ENCODE results near the gene NANP. TPM values are rescaled to one million over a fixed set of nuclear protein-coding genes. Genes with fewer than 3 reads are reported as not detected.
"Not testable (repeated sequence)": the region's sequence is repeated elsewhere in the genome, so short reads cannot be mapped to it uniquely, and the experiment has no call there.

The NANP gene
- 1 to 10 TPM; 5.0 to 7.7 (median 7.4) TPM for polyA plus RNA-seq (ENCODE audit: insufficient read length in 4 of 4)

DNA sequence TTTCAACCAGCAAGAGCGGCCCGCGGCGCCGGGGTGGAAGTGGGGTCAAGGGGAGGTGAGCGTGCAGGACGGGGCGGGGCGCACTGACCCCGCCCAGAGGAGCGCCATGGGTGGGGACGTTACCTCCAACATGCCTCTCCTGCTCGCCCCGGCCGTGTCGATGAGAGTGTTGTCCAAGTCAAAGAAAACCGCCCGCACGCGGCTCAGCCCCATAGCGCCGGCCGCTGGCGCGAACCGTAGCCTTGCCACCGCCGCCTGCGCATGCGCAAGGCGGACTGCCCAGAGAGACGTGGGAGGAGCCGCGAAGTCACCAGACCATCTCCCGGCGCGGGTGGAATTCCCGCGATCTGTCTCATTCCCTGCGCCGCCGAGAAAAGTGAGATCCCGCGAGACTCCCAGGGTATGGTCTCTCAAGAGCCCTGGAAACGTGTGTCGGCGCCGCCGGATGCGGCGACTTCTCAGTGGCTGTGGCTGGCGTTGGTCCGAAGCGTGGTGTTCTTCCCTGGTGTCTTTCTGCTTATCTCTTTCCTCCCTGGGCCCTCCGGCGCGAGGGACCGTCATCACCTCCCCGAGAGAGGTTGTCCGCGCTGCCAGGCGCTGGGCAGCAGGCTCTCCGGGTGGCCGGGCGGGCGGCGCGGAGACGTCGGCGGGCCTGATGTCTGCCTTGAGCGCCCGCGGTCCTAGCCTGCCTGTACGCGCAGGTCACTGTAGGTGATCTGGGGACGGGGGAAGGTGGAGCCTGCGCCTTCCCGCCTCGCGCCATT is at the start of gene NANP:
Gene NANP (minus strand): TSS at position 279 of the 764 bp plus-strand sequence. CDS start 66 bp downstream, at position 213.
- peak; percentile 92 to 96 (median 95) for DNase-seq (ENCODE audit: low read depth in 4 of 4, low spot score in 3 of 4)

DNA sequence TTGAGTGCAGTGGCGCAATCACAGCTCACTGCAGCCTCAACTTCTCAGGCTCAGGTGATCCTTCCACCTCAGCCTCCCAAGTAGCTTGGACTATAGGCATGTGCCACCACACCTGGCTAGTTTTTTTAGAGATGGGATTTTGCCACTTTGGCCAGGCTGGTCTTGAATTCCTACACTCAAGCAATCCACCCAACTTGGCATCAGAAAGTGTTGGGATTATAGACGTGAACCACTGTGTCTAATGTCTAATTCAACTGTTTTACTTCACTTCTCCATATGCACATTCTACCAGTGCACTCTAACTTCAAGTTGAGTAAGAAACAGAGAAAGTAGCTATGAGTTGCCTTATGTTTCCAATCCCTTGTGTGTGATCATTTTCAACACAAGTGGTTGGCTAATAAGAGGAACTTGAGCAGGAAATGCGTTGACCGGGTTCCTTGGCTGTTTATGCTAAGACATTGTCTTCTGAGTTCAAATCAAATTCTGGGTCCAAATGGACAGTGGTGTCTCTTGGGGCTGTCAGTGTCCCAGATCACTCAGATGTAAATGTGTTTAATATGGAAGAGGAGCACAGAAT is 48.9 kb upstream of the NANP start:
- no peak for DNase-seq (ENCODE audit: low read depth in 4 of 4, low spot score in 3 of 4)

- no peak for DNase-seq (ENCODE audit: low read depth in 4 of 4, low spot score in 3 of 4)
Measured at GRCh38 chr20:25669826-25670422, 46.1 kb upstream of the NANP start.

GRCh38 chr20:25668446-25668845 is 44.6 kb upstream of the NANP start:
- DNase-seq (ENCODE audit: low read depth in 4 of 4, low spot score in 3 of 4), result no peak

DNA sequence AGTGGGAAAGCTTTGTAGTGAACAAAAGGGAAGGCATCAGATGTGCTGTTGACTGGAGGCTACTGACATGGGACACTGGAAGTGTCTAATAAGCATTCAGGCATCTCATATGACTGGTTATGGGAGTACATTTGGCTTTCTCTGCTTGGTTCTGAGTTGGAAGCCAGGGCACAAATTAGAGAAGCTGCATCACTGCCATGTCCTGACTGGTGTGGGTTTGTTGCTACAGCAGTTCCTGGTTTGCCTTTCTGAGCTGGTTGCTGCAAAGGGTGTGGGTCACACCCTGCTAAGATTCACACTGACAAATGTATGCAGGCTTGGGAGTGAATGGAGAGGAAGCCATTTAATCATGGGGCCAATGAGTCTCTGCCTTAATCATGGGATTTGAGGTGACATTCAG is 36.2 kb upstream of the NANP start:
- DNase-seq (ENCODE audit: low read depth in 4 of 4, low spot score in 3 of 4), result no peak

DNA sequence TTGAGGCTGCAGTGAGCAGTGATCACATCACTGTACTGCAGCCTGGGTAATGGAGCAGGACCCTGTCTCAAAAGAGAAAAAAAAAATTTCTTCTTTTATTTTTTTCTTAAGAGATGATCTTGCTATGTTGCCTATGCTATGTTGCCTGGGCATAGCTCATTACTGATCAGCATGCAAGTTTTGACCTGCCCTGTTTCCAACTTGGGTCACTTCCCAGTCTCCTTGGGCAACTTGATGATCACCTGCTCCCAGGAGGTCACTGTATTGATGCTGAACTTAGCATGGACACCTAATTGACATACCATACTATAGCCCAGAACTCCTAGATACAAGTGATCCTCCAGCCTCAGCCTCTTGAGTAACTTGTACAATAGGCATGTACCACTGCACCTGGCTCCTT is 30.7 kb upstream of the NANP start:
- no peak for DNase-seq (ENCODE audit: low read depth in 4 of 4, low spot score in 3 of 4)

DNA sequence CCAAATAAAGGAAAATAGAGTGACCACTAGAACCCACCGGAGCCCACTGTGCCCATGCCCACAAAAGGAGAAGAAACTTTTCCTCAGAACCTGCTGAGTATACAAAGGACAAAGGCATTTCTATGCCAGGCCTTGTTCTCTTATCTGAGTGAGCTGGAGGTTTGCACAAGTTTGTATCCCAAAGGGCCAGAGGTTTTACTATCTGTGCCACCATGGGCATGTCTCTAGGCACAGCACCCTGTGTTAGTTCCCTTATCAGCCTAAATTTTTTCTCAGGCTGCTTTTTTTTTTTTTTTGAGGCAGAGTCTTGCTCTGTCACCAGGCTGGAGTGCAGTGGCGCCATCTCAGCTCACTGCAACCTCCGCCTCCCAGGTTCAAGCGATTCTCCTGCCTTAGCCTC is 29.1 kb upstream of the NANP start:
- not testable (repeated sequence) for DNase-seq (ENCODE audit: low read depth in 4 of 4, low spot score in 3 of 4)

DNA sequence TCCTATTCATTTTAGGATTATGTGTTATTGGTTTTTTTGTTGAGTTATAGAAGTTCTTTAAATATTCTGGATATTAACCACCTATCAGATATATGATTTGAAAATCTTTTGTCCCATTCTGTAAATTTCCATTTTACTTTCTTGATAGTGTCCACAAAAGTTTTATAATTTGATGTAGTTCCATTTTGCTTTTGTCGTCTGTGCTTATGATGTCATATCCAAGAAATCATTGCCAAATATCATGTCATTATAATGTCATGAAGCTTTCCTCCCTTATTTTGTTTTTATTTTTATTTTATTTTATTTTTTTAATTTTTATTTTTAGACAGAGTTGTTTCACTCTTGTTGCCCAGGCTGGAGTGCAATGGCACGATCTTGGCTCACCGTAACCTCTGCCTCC is 21.0 kb upstream of the NANP start:
- no peak for DNase-seq (ENCODE audit: low read depth in 4 of 4, low spot score in 3 of 4)

DNA sequence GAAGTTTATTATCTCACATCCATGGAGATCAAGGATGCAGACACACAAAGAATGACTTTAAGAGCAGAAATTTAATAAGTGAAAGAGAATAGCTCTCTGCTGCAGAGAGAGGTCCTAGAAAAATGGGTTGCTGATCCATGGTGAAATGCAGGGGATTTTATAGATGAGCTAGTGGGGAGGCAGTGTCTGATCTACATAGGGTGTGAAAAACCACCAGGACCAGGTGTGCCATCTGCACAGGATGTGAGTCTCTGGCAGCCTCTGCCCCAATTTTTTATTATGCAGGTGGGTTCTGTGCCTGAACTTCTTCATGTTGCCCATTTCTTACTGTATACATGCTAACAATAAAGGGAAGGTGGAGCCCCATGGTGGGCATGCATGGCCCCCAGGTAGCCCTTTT is 19.9 kb upstream of the NANP start:
- no peak for DNase-seq (ENCODE audit: low read depth in 4 of 4, low spot score in 3 of 4)

- DNase-seq (ENCODE audit: low read depth in 4 of 4, low spot score in 3 of 4), result no peak
Measured at GRCh38 chr20:25637247-25637646, 13.4 kb upstream of the NANP start.

GRCh38 chr20:25632940-25633790 is 9.4 kb upstream of the NANP start:
- no peak for DNase-seq (ENCODE audit: low read depth in 4 of 4, low spot score in 3 of 4)

DNA sequence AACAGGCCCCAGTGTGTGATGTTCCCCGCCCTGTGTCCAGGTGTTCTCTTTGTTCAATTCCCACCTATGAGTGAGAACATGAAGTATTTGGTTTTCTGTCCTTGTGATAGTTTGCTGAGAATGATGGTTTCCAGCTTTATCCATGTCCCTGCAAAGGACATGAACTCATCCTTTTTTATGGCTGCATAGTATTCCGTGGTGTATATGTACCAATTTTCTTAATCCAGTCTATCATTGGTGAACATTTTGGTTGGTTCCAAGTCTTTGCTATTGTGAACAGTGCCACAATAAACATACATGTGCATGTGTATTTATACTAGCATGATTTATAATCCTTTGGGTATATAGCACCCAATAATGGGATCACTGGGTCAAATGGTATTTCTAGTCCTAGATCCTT is 6.8 kb upstream of the NANP start:
- DNase-seq (ENCODE audit: low read depth in 4 of 4, low spot score in 3 of 4), result not testable (repeated sequence)

DNA sequence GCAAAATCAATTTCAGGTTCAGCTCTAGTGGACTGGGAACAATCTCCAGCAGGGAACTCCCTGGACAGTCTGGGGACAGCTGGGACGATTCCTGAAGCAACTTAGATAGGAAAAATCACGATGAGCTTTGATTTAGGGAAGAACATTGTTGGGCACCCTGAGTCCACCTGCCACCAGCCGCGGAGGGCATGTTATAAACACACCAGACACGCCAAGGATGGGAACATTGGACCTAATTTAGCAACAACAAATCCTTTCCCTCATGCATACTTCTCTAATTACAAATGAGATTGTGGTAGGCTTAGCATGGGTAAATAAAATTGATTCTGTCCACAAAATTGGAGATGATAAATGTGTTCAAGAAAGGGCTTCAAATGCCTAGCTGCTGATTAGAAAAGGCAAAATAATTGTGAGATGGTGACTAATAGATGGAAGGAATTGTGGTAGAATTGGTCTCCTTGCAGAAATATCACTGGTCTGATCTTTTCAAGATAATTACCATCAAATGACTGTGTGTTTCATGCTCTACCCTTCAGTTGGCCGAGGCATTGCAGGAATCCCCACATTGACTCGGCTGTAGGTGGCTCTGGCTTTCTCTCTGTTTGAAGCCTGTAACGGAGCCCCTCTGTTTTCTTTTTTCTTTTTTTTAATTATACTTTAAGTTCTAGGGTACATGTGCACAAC is 6.1 kb upstream of the NANP start:
- no peak for DNase-seq (ENCODE audit: low read depth in 4 of 4, low spot score in 3 of 4)

DNA sequence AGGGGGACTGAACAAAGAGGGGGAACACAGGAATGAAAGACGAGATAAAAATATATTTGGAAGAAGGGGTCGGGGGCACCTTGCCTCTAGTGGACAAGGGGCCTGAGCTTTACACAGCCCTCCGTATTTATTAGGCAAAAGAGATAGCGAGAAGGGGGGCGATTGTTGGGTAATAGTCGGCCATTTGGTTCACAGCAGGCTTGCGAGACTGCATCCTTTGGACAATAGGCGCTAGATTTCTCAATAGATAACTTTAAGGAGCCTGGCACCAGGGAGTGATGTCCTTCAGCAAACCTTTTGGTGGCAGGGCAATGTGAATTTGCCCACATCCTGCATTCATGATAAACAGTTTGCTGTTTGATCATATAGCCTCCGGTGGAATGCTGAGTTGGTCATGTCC is 3.0 kb upstream of the NANP start:
- no peak for DNase-seq (ENCODE audit: low read depth in 4 of 4, low spot score in 3 of 4)

GRCh38 chr20:25624500-25624939 is 706 bp upstream of the NANP start:
- peak in 1 of 4 donors; percentile 10 for DNase-seq (ENCODE audit: low read depth in 4 of 4, low spot score in 3 of 4)

DNA sequence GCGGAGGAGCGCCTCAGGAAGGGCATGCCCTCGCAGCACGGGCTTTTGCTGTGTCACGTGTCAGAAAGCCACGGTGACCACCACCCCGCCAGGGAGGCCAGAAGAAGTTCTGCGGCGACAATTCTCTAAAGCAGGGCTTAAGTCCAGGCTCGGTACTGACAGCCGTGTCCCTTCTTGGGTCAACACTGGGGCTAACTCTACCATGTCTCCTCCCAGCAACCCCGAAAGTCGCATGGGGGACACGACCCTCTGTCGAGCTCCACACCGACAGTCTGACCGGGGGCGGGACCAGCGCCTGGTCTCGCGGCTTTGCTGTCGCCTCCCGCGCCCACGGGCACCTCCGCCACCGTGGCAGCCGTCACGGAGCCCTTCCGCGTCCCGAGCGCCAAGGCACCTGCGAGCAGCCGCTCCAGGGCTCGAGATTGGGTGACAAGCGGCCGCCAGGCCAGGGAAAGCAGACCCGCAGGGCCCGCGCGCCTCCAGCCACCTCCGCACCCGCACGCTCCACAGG is 534 bp downstream of the NANP start:
- DNase-seq (ENCODE audit: low read depth in 4 of 4, low spot score in 3 of 4), result peak in 3 of 4 donors; percentile 10 to 30 (median 28)

DNA sequence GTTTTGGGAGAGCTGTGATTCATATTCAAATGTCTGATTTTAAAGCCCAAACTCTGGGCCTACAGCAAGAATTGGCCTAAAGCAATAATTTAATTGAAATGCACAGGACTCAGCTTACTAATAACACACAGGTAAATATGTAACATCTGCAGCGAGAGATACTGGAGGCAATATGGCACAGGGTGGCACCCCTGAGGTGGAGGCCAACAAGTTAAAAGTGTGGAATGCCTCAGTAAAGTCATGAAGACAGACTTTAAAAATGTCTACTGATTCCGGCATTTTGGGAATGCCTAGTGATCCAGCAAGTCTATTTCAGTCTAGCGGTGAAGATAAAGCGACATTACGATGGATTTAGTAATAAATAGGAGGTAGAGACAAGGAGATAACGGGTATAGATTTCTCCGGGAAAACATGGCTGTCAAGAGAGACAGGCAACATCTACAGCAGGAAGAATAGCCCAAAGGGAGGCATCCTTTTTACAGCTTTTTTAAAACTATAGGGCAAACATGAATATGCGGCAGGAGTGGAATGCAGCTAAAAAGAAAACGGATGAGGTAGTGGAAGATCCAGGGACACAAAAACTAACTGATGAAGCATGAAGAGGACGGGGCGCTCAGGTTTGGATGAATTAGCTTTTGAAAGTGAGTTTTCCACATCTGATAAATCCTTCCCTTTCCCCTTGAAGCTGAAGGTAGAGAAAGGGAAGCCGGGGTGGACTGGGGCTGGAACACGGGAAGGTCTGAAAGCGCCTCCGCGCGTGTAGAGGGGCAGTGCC is 1.2 kb downstream of the NANP start:
- DNase-seq (ENCODE audit: low read depth in 4 of 4, low spot score in 3 of 4), result peak in 2 of 4 donors; percentile 6 to 28

- no peak for DNase-seq (ENCODE audit: low read depth in 4 of 4, low spot score in 3 of 4)
Measured at GRCh38 chr20:25622049-25622448, 1.8 kb downstream of the NANP start.

GRCh38 chr20:25619514-25619913 is 4.3 kb downstream of the NANP start:
- no peak for DNase-seq (ENCODE audit: low read depth in 4 of 4, low spot score in 3 of 4)

All from right renal pelvis (tissue), 4 donors.